Hepatocyte (in vitro differentiated cells): ENCODE results near the gene KRTAP5-5. TPM values are rescaled to one million over a fixed set of nuclear protein-coding genes. Genes with fewer than 3 reads are reported as not detected.

ENCODE experiments used
- DNase-seq: peaks from one replicate; pipeline ENCODE4 v3.0.0-alpha.2; 2016; ENCODE audit warnings: low spot score
- H2AFZ ChIP-seq: fragments of 200-600 bp; sonication (generic); 2 replicates; pipeline ENCODE4 v1.6.0; 2016; ENCODE audit warnings: antibody characterized with exemption, mild to moderate bottlenecking
- H3K27ac ChIP-seq: fragments of 200-600 bp; sonication (generic); 2 replicates; pipeline ENCODE4 v1.5.1; 2016; ENCODE audit warnings: mild to moderate bottlenecking
- H3K27me3 ChIP-seq: fragments of 200-600 bp; sonication (generic); 2 replicates; pipeline ENCODE4 v1.6.1; 2016
- H3K36me3 ChIP-seq: fragments of 200-600 bp; sonication (generic); replicated peaks from 2 replicates; pipeline ENCODE4 v1.5.1; 2016; ENCODE audit warnings: low read depth; ENCODE audit not compliant: insufficient read depth
- H3K4me1 ChIP-seq: fragments of 200-600 bp; sonication (generic); 2 replicates; pipeline ENCODE4 v1.5.1; 2016; ENCODE audit warnings: mild to moderate bottlenecking, moderate library complexity; ENCODE audit not compliant: insufficient read depth
- H3K4me2 ChIP-seq: fragments of 200-600 bp; sonication (generic); 2 replicates; pipeline ENCODE4 v1.6.0; 2016
- H3K4me3 ChIP-seq: fragments of 200-600 bp; sonication (generic); 2 replicates; pipeline ENCODE4 v1.5.1; 2016; ENCODE audit warnings: mild to moderate bottlenecking
- H3K79me2 ChIP-seq: fragments of 200-600 bp; sonication (generic); 2 replicates; pipeline ENCODE4 v1.6.0; 2017; ENCODE audit warnings: mild to moderate bottlenecking
- H3K9me2 ChIP-seq: fragments of 200-600 bp; sonication (generic); replicated peaks from 2 replicates; pipeline ENCODE4 v1.6.0; 2017; ENCODE audit warnings: mild to moderate bottlenecking; ENCODE audit not compliant: insufficient read depth
- H3K9me3 ChIP-seq: fragments of 200-600 bp; sonication (generic); 2 replicates; pipeline ENCODE4 v1.5.1; 2016; ENCODE audit warnings: low read depth, mild to moderate bottlenecking
- H4K20me1 ChIP-seq: fragments of 200-600 bp; sonication (generic); 2 replicates; pipeline ENCODE4 v1.6.0; 2016; ENCODE audit warnings: mild to moderate bottlenecking; ENCODE audit not compliant: insufficient read depth, poor library complexity, severe bottlenecking
- CTCF ChIP-seq: fragments of 200-600 bp; sonication (generic); IDR thresholded peaks from 2 replicates; pipeline ENCODE4 v1.5.1; 2016; ENCODE audit warnings: antibody characterized with exemption, mild to moderate bottlenecking; ENCODE audit not compliant: poor library complexity
- EZH2 ChIP-seq: fragments of 200-600 bp; sonication (generic); IDR thresholded peaks from 2 replicates; pipeline ENCODE4 v1.6.1; 2016; ENCODE audit warnings: antibody characterized with exemption, mild to moderate bottlenecking, borderline replicate concordance
- EZH2phosphoT487 ChIP-seq: fragments of 200-600 bp; sonication (generic); IDR thresholded peaks from one replicate; pipeline ENCODE4 v1.6.1; 2018; ENCODE audit warnings: antibody characterized with exemption, mild to moderate bottlenecking, low read depth, moderate library complexity; ENCODE audit not compliant: unreplicated experiment, severe bottlenecking
- WGBS: methylation state at CpG from one replicate; pipeline ENCODE4 v1.1.6; 2016; ENCODE audit warnings: low lambda C conversion rate; ENCODE audit errors: missing lambda C conversion rate; 5-methylcytosine and 5-hydroxymethylcytosine counted together
- polyA plus RNA-seq: library from polyadenylated mRNA; unstranded; fragments of >200 nt; fragmentation: Nextera tagmentation; extraction: Ambion mirVana; gene quantifications from 2 replicates; pipeline ENCODE4 v1.2.1, GENCODE V29; 2016
- total RNA-seq: library from RNA; depleted of rRNA; stranded (reverse); fragments of >200 nt; gene quantifications from 2 replicates; pipeline ENCODE4 v1.2.3, GENCODE V29; 2014

KRTAP5-5 gene
- total and polyA plus RNA-seq, 2 experiments from 2014 or later = 0.54 TPM; not detected in 1

- H3K36me3 ChIP-seq = no peaks in the 10 kb centered on the region
- no peaks in the 10 kb centered on the region for H4K20me1 ChIP-seq
- H3K27ac ChIP-seq = peak overlapping the region; percentile 85
- no peaks in the 10 kb centered on the region for H3K9me2 ChIP-seq
- TF ChIP-seq CTCF (no peak), EZH2phosphoT487 (no peak), EZH2 (no peak)
- WGBS = 92% methylated on average over 11 of the region's 11 CpGs
- no peak overlapping the region for H2AFZ ChIP-seq
- no peak overlapping the region for H3K4me3 ChIP-seq
- H3K4me1 ChIP-seq = peaks cover 37% of the 10 kb centered on the region
- H3K9me3 ChIP-seq = no peaks in the 10 kb centered on the region
- DNase-seq = no peak
- H3K79me2 ChIP-seq = no peaks in the 10 kb centered on the region
- no peaks in the 10 kb centered on the region for H3K27me3 ChIP-seq
- no peak overlapping the region for H3K4me2 ChIP-seq
These were observed 42.1 kb downstream of the KRTAP5-5 start for GRCh38 chr11:1671658-1672057.

GRCh38 chr11:1672613-1673350 lies 43.2 kb downstream of the KRTAP5-5 start:
- H3K9me2 ChIP-seq = no peaks in the 10 kb centered on the region
- H3K27ac ChIP-seq = peak overlapping the region; percentile 85
- no peaks in the 10 kb centered on the region for H3K27me3 ChIP-seq
- H3K9me3 ChIP-seq = no peaks in the 10 kb centered on the region
- H3K4me3 ChIP-seq = no peak overlapping the region
- peak overlapping the region; percentile 0 for H3K4me2 ChIP-seq
- no peak overlapping the region for H2AFZ ChIP-seq
- TF ChIP-seq EZH2 = no peak
- no peak for TF ChIP-seq CTCF
- no peak for TF ChIP-seq EZH2phosphoT487
- no peak for DNase-seq
- WGBS = 82% methylated on average over 15 of the region's 15 CpGs
- no peaks in the 10 kb centered on the region for H3K36me3 ChIP-seq
- no peaks in the 10 kb centered on the region for H3K79me2 ChIP-seq
- peaks cover 36% of the 10 kb centered on the region for H3K4me1 ChIP-seq
- no peaks in the 10 kb centered on the region for H4K20me1 ChIP-seq

GRCh38 chr11:1673446-1674172 lies 44.0 kb downstream of the KRTAP5-5 start:
- Histone ChIP-seq H3K9me2 (no peaks in the 10 kb centered on the region), H3K9me3 (no peaks in the 10 kb centered on the region), H3K79me2 (no peaks in the 10 kb centered on the region), H3K36me3 (no peaks in the 10 kb centered on the region), H3K4me2 (peak overlapping the region; percentile 53), H3K4me3 (no peak overlapping the region), H4K20me1 (no peaks in the 10 kb centered on the region), H2AFZ (no peak overlapping the region), H3K4me1 (peaks cover 31% of the 10 kb centered on the region), H3K27ac (peak overlapping the region; percentile 85), H3K27me3 (no peaks in the 10 kb centered on the region)
- no peak for DNase-seq
- no peak for TF ChIP-seq EZH2phosphoT487
- TF ChIP-seq CTCF = no peak
- no peak for TF ChIP-seq EZH2
- WGBS = 52% methylated on average over 11 of the region's 11 CpGs
